GM23338 (cell line): ENCODE results near the gene TSFM. TPM values are rescaled to one million over a fixed set of nuclear protein-coding genes. Genes with fewer than 3 reads are reported as not detected.

Source experiments
- ATAC-seq: fragments of 200-7000 bp; cut with Tn5 transposase; 3 replicates; pipeline ENCODE4 v1.9.1; 2020
- DNase-seq: peaks from one replicate; pipeline ENCODE4 v3.0.0-alpha.2; 2015; ENCODE audit warnings: low spot score
- H2AFZ ChIP-seq: fragments of 200-600 bp; sonication (generic); 2 replicates; pipeline ENCODE4 v1.8.0; 2016; ENCODE audit warnings: antibody characterized with exemption, mild to moderate bottlenecking, moderate library complexity
- H3F3A ChIP-seq: fragments of 200-600 bp; sonication (generic); replicated peaks from 2 replicates; pipeline ENCODE4 v1.8.0; 2017; ENCODE audit warnings: antibody characterized with exemption, mixed run types, low read depth
- H3K27ac ChIP-seq: fragments of 200-600 bp; sonication (generic); 2 replicates; pipeline ENCODE4 v1.6.1; 2016; ENCODE audit warnings: low read depth
- H3K27me3 ChIP-seq: fragments of 200-600 bp; sonication (generic); 2 replicates; pipeline ENCODE4 v1.8.0; 2016; ENCODE audit warnings: mild to moderate bottlenecking, mixed run types, moderate library complexity; ENCODE audit not compliant: insufficient read depth
- H3K36me3 ChIP-seq: fragments of 200-600 bp; sonication (generic); 2 replicates; pipeline ENCODE4 v1.8.0; 2016; ENCODE audit warnings: mild to moderate bottlenecking; ENCODE audit not compliant: insufficient read depth
- H3K4me1 ChIP-seq: fragments of 200-600 bp; sonication (generic); 2 replicates; pipeline ENCODE4 v1.8.0; 2016; ENCODE audit warnings: mild to moderate bottlenecking, moderate library complexity; ENCODE audit not compliant: insufficient read depth
- H3K4me2 ChIP-seq: fragments of 200-600 bp; sonication (generic); 2 replicates; pipeline ENCODE4 v1.7.1; 2017; ENCODE audit warnings: mixed run types
- H3K4me3 ChIP-seq: fragments of 200-600 bp; sonication (generic); 2 replicates; pipeline ENCODE4 v1.6.1; 2016; ENCODE audit warnings: mixed run types
- H3K79me2 ChIP-seq: fragments of 200-600 bp; sonication (generic); replicated peaks from 2 replicates; pipeline ENCODE4 v1.8.0; 2017; ENCODE audit warnings: mild to moderate bottlenecking; ENCODE audit not compliant: insufficient read depth
- H3K9me2 ChIP-seq: fragments of 200-600 bp; sonication (generic); 2 replicates; pipeline ENCODE4 v1.8.0; 2017; ENCODE audit not compliant: insufficient read depth
- H4K20me1 ChIP-seq: fragments of 200-600 bp; sonication (generic); replicated peaks from 2 replicates; pipeline ENCODE4 v1.8.0; 2017; ENCODE audit warnings: mild to moderate bottlenecking; ENCODE audit not compliant: insufficient read depth
- H3K27ac Mint-ChIP-seq: 2 replicates; pipeline ENCODE4 v1.8.0; 2020; ENCODE audit warnings: inconsistent platforms, mild to moderate bottlenecking, moderate library complexity, mixed read lengths
- H3K27me3 Mint-ChIP-seq: 3 replicates; pipeline ENCODE4 v1.8.0; 2022; ENCODE audit warnings: low read depth, mild to moderate bottlenecking, moderate library complexity, mixed read lengths, inconsistent platforms; ENCODE audit not compliant: insufficient read depth, poor library complexity
- H3K36me3 Mint-ChIP-seq: 3 replicates; pipeline ENCODE4 v1.8.0; 2021; ENCODE audit warnings: low read depth, mild to moderate bottlenecking, inconsistent platforms, moderate library complexity, mixed read lengths
- H3K4me1 Mint-ChIP-seq: 3 replicates; pipeline ENCODE4 v1.8.0; 2020; ENCODE audit warnings: mild to moderate bottlenecking, inconsistent platforms, mixed read lengths
- H3K4me3 Mint-ChIP-seq: 3 replicates; pipeline ENCODE4 v1.8.0; 2021; ENCODE audit warnings: moderate library complexity, mild to moderate bottlenecking, inconsistent platforms, mixed read lengths
- H3K9me3 Mint-ChIP-seq: 3 replicates; pipeline ENCODE4 v1.8.0; 2020; ENCODE audit warnings: moderate library complexity, mild to moderate bottlenecking, inconsistent platforms, mixed read lengths
- CREB1 ChIP-seq: fragments of 250-450 bp; sonication (Bioruptor Pico); IDR thresholded peaks from 2 replicates; pipeline ENCODE4 v1.5.0; 2020; ENCODE audit warnings: low read depth, mild to moderate bottlenecking, moderate library complexity
- CTCF ChIP-seq, 2 experiments: fragments of 200-600 bp in 1 of 2; sonication (generic) in 1 of 2; conservative IDR thresholded peaks; 2 replicates each; pipeline versions ENCODE4 v1.5.1 to v1.6.1; 2016 to 2017; ENCODE audit warnings: antibody characterized with exemption in 2 of 2, low read depth in 2 of 2, mild to moderate bottlenecking in 2 of 2, moderate library complexity in 1 of 2
- ETS1 ChIP-seq: IDR thresholded peaks from 2 replicates; pipeline ENCODE4 v1.6.1; 2016; ENCODE audit warnings: antibody characterized with exemption
- EZH2 ChIP-seq: fragments of 200-600 bp; sonication (generic); IDR thresholded peaks from one replicate; pipeline ENCODE4 v1.8.0; 2017; ENCODE audit warnings: antibody characterized with exemption, mild to moderate bottlenecking, low read depth; ENCODE audit not compliant: unreplicated experiment
- EZH2phosphoT487 ChIP-seq: fragments of 200-600 bp; sonication (generic); IDR thresholded peaks from one replicate; pipeline ENCODE4 v1.8.1; 2018; ENCODE audit warnings: antibody characterized with exemption; ENCODE audit not compliant: unreplicated experiment
- JUNB ChIP-seq: IDR thresholded peaks from one replicate; pipeline ENCODE4 v1.6.1; 2016; ENCODE audit warnings: antibody characterized with exemption; ENCODE audit not compliant: unreplicated experiment
- NANOG ChIP-seq: IDR thresholded peaks from 2 replicates; pipeline ENCODE4 v1.6.1; 2016; ENCODE audit warnings: antibody characterized with exemption, borderline replicate concordance
- POLR2AphosphoS5 ChIP-seq: IDR thresholded peaks from 2 replicates; pipeline ENCODE4 v1.6.1; 2016; ENCODE audit warnings: antibody characterized with exemption, low read depth
- REST ChIP-seq: IDR thresholded peaks from one replicate; pipeline ENCODE4 v1.6.1; 2018; ENCODE audit warnings: antibody characterized with exemption; ENCODE audit not compliant: unreplicated experiment
- STAT1 ChIP-seq: IDR thresholded peaks from one replicate; pipeline ENCODE4 v1.6.1; 2016; ENCODE audit warnings: antibody characterized with exemption; ENCODE audit not compliant: unreplicated experiment
- ZNF331 ChIP-seq: fragments of 250-450 bp; sonication (Bioruptor Pico); IDR thresholded peaks from 2 replicates; pipeline ENCODE4 v1.5.0; 2020; ENCODE audit warnings: low read depth, mild to moderate bottlenecking, moderate library complexity
- ZNF462 ChIP-seq: fragments of 250-450 bp; sonication (Bioruptor Pico); IDR thresholded peaks from 2 replicates; pipeline ENCODE4 v1.5.0; 2020; ENCODE audit warnings: mild to moderate bottlenecking, moderate library complexity
- polyA plus RNA-seq: library from polyadenylated mRNA; unstranded; fragments of >200 nt; fragmentation: Nextera tagmentation; extraction: Ambion mirVana; gene quantifications from 2 replicates; pipeline ENCODE4 v1.2.1, GENCODE V29; 2016
- total RNA-seq: library from RNA; depleted of rRNA; stranded (reverse); fragments of >200 nt; shearing (Covaris generic); gene quantifications from 2 replicates; pipeline ENCODE4 v1.2.3, GENCODE V29; 2014

Gene TSFM
- total and polyA plus RNA-seq, 2 experiments from 2014 or later, result 29.5 to 43.1 TPM

- Mint-ChIP-seq H3K9me3 (no peaks in the 10 kb centered on the region), H3K27ac (no peak overlapping the region), H3K4me1 (peaks cover 33% of the 10 kb centered on the region), H3K27me3 (peaks cover 68% of the 10 kb centered on the region), H3K4me3 (no peak overlapping the region), H3K36me3 (peaks cover under 1% of the 10 kb centered on the region; the same call in 2 of the 3 replicates)
- TF ChIP-seq CTCF (conservative IDR thresholded peaks at IDR 0.05; ENCODE audit: low read depth in 2 of 2) (no peak), ETS1 (no peak), REST (no peak), JUNB (no peak), EZH2 (no peak), POLR2AphosphoS5 (no peak), EZH2phosphoT487 (no peak), ZNF331 (no peak), CREB1 (no peak), ZNF462 (no peak), STAT1 (no peak), NANOG (no peak)
- DNase-seq (no peak), ATAC-seq (no peak)
- H3K4me2 ChIP-seq, result no peak overlapping the region
- H3K27ac ChIP-seq, result no peak overlapping the region
- peaks cover under 1% of the 10 kb centered on the region; the same call in 1 of the 2 replicates for H4K20me1 ChIP-seq
- H3K4me3 ChIP-seq, result no peak overlapping the region
- H3K4me1 ChIP-seq, result peaks cover 19% of the 10 kb centered on the region; the same call in 1 of the 2 replicates
- H3K9me2 ChIP-seq, result no peaks in the 10 kb centered on the region
- peaks cover 94% of the 10 kb centered on the region for H3K27me3 ChIP-seq
- no peaks in the 10 kb centered on the region for H3K36me3 ChIP-seq
- no peaks in the 10 kb centered on the region for H3K79me2 ChIP-seq
- peaks cover 11% of the 10 kb centered on the region for H3F3A ChIP-seq
- no peak overlapping the region for H2AFZ ChIP-seq
Measured at GRCh38 chr12:57762463-57762862, 20.1 kb upstream of the TSFM start.
